ENCODE data around the gene RELN.

The RELN gene

GRCh38 chr7:103597606-103598005 lies 391.9 kb downstream of the RELN start:
- POLR2A ChIA-PET (ENCODE audit: low non-redundant PET): no interaction called here
- CTCF ChIA-PET: no interaction called here
- TF ChIP-seq CTCF (conservative IDR thresholded peaks at IDR 0.05; ENCODE audit: low read depth): no peak
- no peak overlapping the region for H3K27ac ChIP-seq
- no peak for DNase-seq (ENCODE audit: low spot score)

- no peak overlapping the region for H3K27ac ChIP-seq
- DNase-seq (ENCODE audit: low spot score): no peak
- CTCF ChIA-PET: no interaction called here
- no peak for TF ChIP-seq CTCF (conservative IDR thresholded peaks at IDR 0.05; ENCODE audit: low read depth)
- POLR2A ChIA-PET (ENCODE audit: low non-redundant PET): no interaction called here
Measured at GRCh38 chr7:103594186-103594585, 395.3 kb downstream of the RELN start.

GRCh38 chr7:103593691-103594090 lies 395.8 kb downstream of the RELN start:
- CTCF ChIA-PET: no interaction called here
- TF ChIP-seq CTCF (conservative IDR thresholded peaks at IDR 0.05; ENCODE audit: low read depth): no peak
- POLR2A ChIA-PET (ENCODE audit: low non-redundant PET): no interaction called here
- no peak for DNase-seq (ENCODE audit: low spot score)
- H3K27ac ChIP-seq: no peak overlapping the region

- CTCF ChIA-PET: no interaction called here
- no peak for DNase-seq (ENCODE audit: low spot score)
- POLR2A ChIA-PET (ENCODE audit: low non-redundant PET): no interaction called here
- no peak for TF ChIP-seq CTCF (conservative IDR thresholded peaks at IDR 0.05; ENCODE audit: low read depth)
- H3K27ac ChIP-seq: no peak overlapping the region
Measured at GRCh38 chr7:103592844-103593243, 396.6 kb downstream of the RELN start.

GRCh38 chr7:103592187-103592586 lies 397.3 kb downstream of the RELN start:
- ChIA-PET CTCF (interaction anchor here (0.7 kb wide), 1 partner anchor 584 kb away, joined by 3 read pairs; no protein-coding TSS in a partner anchor), POLR2A (ENCODE audit: low non-redundant PET) (no interaction called here)
- TF ChIP-seq CTCF (conservative IDR thresholded peaks at IDR 0.05; ENCODE audit: low read depth): no peak
- DNase-seq (ENCODE audit: low spot score): no peak
- no peak overlapping the region for H3K27ac ChIP-seq

GRCh38 chr7:103580031-103580430 lies 409.4 kb downstream of the RELN start:
- POLR2A ChIA-PET (ENCODE audit: low non-redundant PET): no interaction called here
- TF ChIP-seq CTCF (conservative IDR thresholded peaks at IDR 0.05; ENCODE audit: low read depth): no peak
- DNase-seq (ENCODE audit: low spot score): no peak
- CTCF ChIA-PET: interaction anchor here (1.1 kb wide), 1 partner anchor 173 kb away, joined by 3 read pairs; no protein-coding TSS in a partner anchor
- H3K27ac ChIP-seq: no peak overlapping the region

GRCh38 chr7:103577059-103577458 lies 412.4 kb downstream of the RELN start:
- no peak for TF ChIP-seq CTCF (conservative IDR thresholded peaks at IDR 0.05; ENCODE audit: low read depth)
- ChIA-PET CTCF (interaction anchor here (0.7 to 0.9 kb wide), 2 partner anchors 53 to 176 kb away, joined by 3 to 5 read pairs; no protein-coding TSS in a partner anchor), POLR2A (ENCODE audit: low non-redundant PET) (no interaction called here)
- DNase-seq (ENCODE audit: low spot score): no peak
- no peak overlapping the region for H3K27ac ChIP-seq

Data from RWPE1 (cell line).